AG09309 (cell line): ENCODE results near the gene PCYT1B.

Experiments
- DNase-seq: peaks from one replicate; pipeline ENCODE4 v3.0.0-alpha.2; 2010; ENCODE audit warnings: low read depth
- H3K4me3 ChIP-seq: 2 replicates; pipeline ENCODE4 v1.5.1; 2011; ENCODE audit warnings: mild to moderate bottlenecking, low read depth, low read length, moderate library complexity; ENCODE audit not compliant: control insufficient read depth
- CTCF ChIP-seq: IDR thresholded peaks from 2 replicates; pipeline ENCODE4 v1.5.1; 2011; ENCODE audit warnings: mild to moderate bottlenecking, low read depth, low read length, inconsistent platforms; ENCODE audit not compliant: insufficient read depth, control insufficient read depth; ENCODE audit errors: missing control alignments

Gene PCYT1B

GRCh38 chrX:24567169-24567568 lies 80.0 kb downstream of the PCYT1B start:
- TF ChIP-seq CTCF: no peak
- H3K4me3 ChIP-seq: no peak overlapping the region
- DNase-seq: no peak

GRCh38 chrX:24566240-24566639 lies 80.9 kb downstream of the PCYT1B start:
- DNase-seq: no peak
- TF ChIP-seq CTCF: no peak

GRCh38 chrX:24563291-24564010 lies 83.7 kb downstream of the PCYT1B start:
- no peak overlapping the region for H3K4me3 ChIP-seq
- DNase-seq: no peak
- TF ChIP-seq CTCF: no peak

More at GRCh38 chrX:24566240-24566639, 80.9 kb downstream of the PCYT1B start:
- no peak overlapping the region for H3K4me3 ChIP-seq

GRCh38 chrX:24561121-24561520 lies 86.0 kb downstream of the PCYT1B start:
- no peak overlapping the region for H3K4me3 ChIP-seq
- DNase-seq: no peak
- peak; percentile 24 for TF ChIP-seq CTCF

- no peak for DNase-seq
- no peak for TF ChIP-seq CTCF
- H3K4me3 ChIP-seq: no peak overlapping the region
Measured at GRCh38 chrX:24553011-24553410, 94.1 kb downstream of the PCYT1B start.

- H3K4me3 ChIP-seq: no peak overlapping the region
- DNase-seq: no peak
- no peak for TF ChIP-seq CTCF
Measured at GRCh38 chrX:24550166-24550565, 97.0 kb downstream of the PCYT1B start.
